GM18498 (cell line): ENCODE results near the gene PTPRD.

Source experiments
- ATAC-seq: cut with Tn5 transposase; IDR thresholded peaks from one replicate; pipeline ENCODE4 v1.9.1; 2021; ENCODE audit warnings: mild to moderate bottlenecking, moderate library complexity; ENCODE audit not compliant: unreplicated experiment

PTPRD gene

GRCh38 chr9:8750639-8751051 is 1862.2 kb downstream of the PTPRD start:
- no peak for ATAC-seq

GRCh38 chr9:8745347-8745746 is 1867.5 kb downstream of the PTPRD start:
- ATAC-seq, result no peak

GRCh38 chr9:8738945-8739344 is 1873.9 kb downstream of the PTPRD start:
- no peak for ATAC-seq

GRCh38 chr9:8736805-8737204 is 1876.0 kb downstream of the PTPRD start:
- no peak for ATAC-seq

- ATAC-seq, result no peak
Measured at GRCh38 chr9:8734760-8735159, 1878.0 kb downstream of the PTPRD start.

- ATAC-seq, result no peak
Measured at GRCh38 chr9:8733131-8733954, 1879.5 kb downstream of the PTPRD start.

GRCh38 chr9:8732367-8733075 is 1880.3 kb downstream of the PTPRD start:
- ATAC-seq, result no peak

- ATAC-seq, result no peak
Measured at GRCh38 chr9:8730618-8731017, 1882.2 kb downstream of the PTPRD start.

- ATAC-seq, result no peak
Measured at GRCh38 chr9:8728910-8729309, 1883.9 kb downstream of the PTPRD start.

- ATAC-seq, result no peak
Measured at GRCh38 chr9:8727191-8727590, 1885.6 kb downstream of the PTPRD start.

GRCh38 chr9:8726692-8727091 is 1886.1 kb downstream of the PTPRD start:
- no peak for ATAC-seq

- ATAC-seq, result no peak
Measured at GRCh38 chr9:8725635-8726034, 1887.2 kb downstream of the PTPRD start.

GRCh38 chr9:8724284-8725018 is 1888.4 kb downstream of the PTPRD start:
- no peak for ATAC-seq

- ATAC-seq, result no peak
Measured at GRCh38 chr9:8723195-8723594, 1889.6 kb downstream of the PTPRD start.

GRCh38 chr9:8719833-8720486 is 1892.8 kb downstream of the PTPRD start:
- ATAC-seq, result no peak

- no peak for ATAC-seq
Measured at GRCh38 chr9:8718121-8718725, 1894.6 kb downstream of the PTPRD start.

GRCh38 chr9:8717146-8717545 is 1895.7 kb downstream of the PTPRD start:
- no peak for ATAC-seq

- no peak for ATAC-seq
Measured at GRCh38 chr9:8715788-8716187, 1897.0 kb downstream of the PTPRD start.

GRCh38 chr9:8713811-8714165 is 1899.0 kb downstream of the PTPRD start:
- ATAC-seq, result no peak

- ATAC-seq, result no peak
Measured at GRCh38 chr9:8713149-8713810, 1899.5 kb downstream of the PTPRD start.
